Stimulated activated CD4-positive, alpha-beta T cell treated with anti-CD3 and anti-CD28 coated beads, Interleukin-2, amount 100 ng/mL, for 4 hours (primary cell): ENCODE results near the gene SOCS3.
A peak's percentile ranks its signal among the peaks of the same experiment; 100 is the strongest.

Experiments used
- DNase-seq: peaks from one replicate; pipeline ENCODE4 v3.0.0-alpha.2; 2020; ENCODE audit warnings: low read depth

The SOCS3 gene

DNA sequence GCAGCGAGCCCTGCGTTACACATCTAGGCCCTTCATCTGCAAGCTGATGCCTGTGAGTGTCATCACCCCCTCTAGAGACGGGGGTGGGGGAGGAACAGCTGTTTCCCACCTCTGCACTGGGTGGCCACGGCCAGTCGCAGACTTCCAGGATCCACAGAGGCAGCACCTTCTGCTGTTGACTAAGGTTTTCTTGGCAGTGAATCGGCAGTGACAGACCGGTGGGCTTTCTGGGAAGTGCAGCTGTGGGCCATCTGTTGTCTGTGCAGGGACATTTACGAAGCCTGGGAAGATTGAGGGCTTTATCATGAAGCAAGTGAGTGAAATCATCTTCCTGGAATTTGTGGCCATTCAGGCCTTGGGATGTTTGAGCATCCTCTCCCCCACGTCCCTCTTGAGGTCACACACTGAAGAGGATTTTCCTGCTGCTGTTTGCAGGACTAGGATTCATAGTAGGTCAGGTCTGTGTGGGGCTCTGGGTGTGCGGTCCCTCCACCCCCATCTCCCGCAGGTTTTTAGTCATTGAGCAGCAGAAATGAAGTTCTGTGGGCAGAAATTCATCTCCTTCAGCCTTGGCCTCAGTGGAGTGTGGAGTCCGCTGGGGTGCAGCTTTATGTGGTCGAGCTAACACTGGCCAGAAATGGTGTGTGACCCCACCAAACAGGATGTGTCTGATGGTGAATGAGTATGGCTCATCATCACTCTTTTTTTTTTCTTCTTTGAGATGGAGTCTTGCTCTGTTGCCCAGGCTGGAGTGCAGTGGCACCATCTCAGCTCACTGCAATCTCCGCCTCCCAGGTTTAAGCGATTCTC, 30.6 kb upstream of the SOCS3 start:
- no peak for DNase-seq

- DNase-seq = no peak
These were observed 28.4 kb upstream of the SOCS3 start for GRCh38 chr17:78387977-78388941.

GRCh38 chr17:78384479-78385175, 24.8 kb upstream of the SOCS3 start:
- no peak for DNase-seq

- peak; percentile 42 for DNase-seq
These were observed 24.0 kb upstream of the SOCS3 start for GRCh38 chr17:78383725-78384471.

GRCh38 chr17:78381601-78382232, 21.8 kb upstream of the SOCS3 start:
- DNase-seq = peak; percentile 56

GRCh38 chr17:78380370-78380769, 20.5 kb upstream of the SOCS3 start:
- DNase-seq = no peak

DNA sequence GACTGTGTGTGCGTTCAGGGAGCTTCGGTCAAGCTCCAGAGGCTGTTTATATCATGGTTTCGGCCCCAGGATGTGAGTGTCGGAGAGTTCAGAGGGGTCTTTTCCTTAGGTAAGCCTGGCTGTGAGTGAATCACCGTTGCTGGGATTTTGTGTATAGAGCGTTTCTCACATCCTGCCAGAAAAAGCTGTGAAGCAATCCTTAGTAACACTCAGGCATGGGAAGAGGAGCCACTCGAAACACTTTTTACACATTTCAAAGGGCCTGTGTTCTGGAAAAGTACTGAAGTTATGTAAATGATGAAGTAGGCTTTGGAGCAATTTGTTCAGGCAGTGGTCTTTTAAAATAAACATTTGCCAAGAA, 19.2 kb upstream of the SOCS3 start:
- DNase-seq = no peak

GRCh38 chr17:78378225-78379130, 18.6 kb upstream of the SOCS3 start, which contains the start of gene PGS1:
TSS of gene PGS1 (plus strand) at chr17:78378649. CDS start at chr17:78378666, 17 bp downstream.
- DNase-seq = peak; percentile 74

- no peak for DNase-seq
These were observed 18.0 kb upstream of the SOCS3 start for GRCh38 chr17:78377858-78378224.

- no peak for DNase-seq
These were observed 16.3 kb upstream of the SOCS3 start for GRCh38 chr17:78376161-78376560.

- no peak for DNase-seq
These were observed 15.7 kb upstream of the SOCS3 start for GRCh38 chr17:78375401-78376151.

GRCh38 chr17:78374631-78375274, 14.9 kb upstream of the SOCS3 start:
- DNase-seq = no peak

- no peak for DNase-seq
These were observed 14.3 kb upstream of the SOCS3 start for GRCh38 chr17:78374189-78374588.

DNA sequence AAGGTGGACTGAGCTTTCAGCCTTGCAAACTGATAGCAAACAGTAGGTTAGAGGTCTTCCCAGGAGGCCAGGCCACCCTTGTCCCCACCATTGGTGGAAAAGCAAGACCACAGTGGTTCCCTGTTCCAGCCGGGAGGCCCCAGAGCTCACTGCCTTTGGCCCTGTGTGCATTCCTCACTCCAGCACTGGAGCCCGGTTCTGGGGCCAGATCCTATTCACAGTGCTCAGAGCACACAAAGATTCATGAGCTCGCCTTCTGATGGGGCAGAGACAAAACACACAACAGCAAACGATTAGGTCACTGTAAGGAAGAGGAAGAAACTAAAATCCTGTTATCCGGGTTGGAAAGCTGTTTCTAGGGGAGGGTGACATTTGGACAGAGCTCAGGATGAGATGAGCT, 13.0 kb upstream of the SOCS3 start:
- DNase-seq = no peak

DNA sequence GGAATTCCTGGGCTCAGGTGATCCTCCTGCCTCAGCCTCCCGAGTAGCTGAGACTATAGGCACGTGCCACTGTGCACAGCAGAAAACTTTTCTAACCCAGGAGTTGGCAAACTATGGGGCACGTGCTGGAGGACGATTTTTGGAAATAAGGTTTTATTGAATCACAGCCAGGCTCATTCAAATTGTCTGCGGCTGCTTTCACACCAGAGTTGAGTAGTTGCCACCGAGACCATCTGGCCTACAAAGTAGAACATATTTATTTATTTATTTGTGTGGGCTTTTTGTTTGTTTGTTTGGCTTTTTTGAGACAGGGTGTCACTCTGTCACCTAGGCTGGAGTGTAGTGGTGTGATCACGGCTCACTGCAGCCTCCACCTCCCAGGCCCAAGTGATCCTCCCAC, 11.2 kb upstream of the SOCS3 start:
- DNase-seq = no peak

- DNase-seq = no peak
These were observed 10.0 kb upstream of the SOCS3 start for GRCh38 chr17:78369791-78370381.

DNA sequence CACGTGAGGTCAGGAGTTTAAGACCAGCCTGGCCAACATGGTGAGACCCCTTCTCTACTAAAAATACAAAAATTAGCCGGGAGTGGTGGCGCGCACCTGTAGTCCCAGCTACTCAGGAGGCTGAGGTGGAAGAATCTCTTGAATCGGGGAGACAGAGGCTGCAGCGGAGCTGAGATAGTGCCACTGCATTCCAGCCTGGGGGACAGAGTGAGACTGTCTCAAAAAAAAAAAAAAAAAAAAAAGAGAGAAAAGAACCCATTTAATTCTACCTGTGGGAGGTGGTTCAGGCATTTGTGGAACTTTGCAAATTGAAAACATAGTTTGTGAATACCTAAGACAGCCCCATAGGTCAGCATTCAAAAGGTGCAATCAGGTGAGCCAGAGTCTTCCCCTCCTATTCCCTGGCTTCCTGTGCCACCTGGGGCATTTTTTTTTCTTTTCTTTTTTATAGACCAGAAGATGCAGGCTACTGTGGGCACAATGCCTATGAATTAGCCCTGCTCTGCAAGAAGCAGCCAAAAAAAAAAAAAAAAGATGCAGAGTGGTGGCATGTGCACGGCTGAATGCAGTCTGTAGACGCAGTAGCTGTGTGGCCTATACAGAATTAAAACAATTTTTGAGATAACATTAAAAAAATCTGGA, 9.1 kb upstream of the SOCS3 start:
- no peak for DNase-seq

GRCh38 chr17:78368348-78368747, 8.5 kb upstream of the SOCS3 start:
- DNase-seq = no peak
